NK-92 (cell line): ENCODE data around the gene CDK9.

Source experiments
- DNase-seq: peaks from one replicate; lab custom pipeline; 2025; ENCODE audit not compliant: unreplicated experiment; lab: John Stamatoyannopoulos, UW

The CDK9 gene

DNA sequence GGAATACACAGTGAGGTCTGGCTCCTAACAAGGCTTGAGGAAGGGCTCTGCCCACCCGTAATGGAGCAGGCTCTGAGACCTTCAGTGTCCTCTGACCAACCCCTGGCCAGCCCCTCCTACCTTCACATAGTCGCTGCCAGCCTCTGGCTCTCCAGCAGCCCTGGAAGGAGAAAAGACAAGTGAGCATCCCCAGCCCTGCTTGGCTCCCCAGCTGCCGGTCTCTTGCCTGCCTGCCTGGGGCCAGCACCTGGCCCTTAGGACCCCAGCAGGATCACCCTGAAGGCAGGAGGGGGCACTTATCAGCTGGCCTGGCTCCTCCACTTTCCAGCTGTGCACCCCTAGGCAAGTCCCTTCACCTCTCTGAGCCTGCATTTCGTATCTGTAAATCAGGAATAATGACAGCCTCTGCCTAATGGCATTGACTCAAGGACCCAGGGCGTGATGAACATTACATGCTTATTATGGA is 24.3 kb upstream of the CDK9 start:
- no peak for DNase-seq

DNA sequence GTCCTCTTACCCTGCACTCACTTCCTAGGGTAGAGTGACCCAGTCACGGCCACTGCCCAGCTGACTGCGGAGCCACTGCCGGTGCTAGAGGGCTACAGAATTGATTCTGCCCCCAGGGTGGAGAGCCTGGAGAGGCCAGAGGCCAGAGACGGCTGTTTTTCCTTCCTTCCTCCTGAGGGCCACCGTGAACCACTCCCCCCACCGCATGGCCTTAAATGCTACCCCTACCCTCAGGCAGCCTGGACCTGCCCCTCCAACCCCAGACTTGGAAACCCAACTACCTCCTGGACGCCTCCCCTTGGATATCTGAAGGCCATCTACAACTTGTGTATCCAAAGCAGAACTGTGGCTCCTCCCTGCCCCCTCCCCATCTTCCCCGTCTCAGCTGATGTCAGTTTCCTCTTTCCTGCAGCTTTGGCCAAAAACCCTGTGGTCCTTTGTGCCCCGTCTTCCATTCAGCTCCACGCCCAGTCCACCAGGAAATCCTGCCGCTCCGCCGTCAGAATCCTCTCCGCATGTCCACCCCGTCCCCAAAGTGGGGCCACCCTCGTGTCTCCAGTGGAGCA is 23.6 kb upstream of the CDK9 start:
- no peak for DNase-seq

DNA sequence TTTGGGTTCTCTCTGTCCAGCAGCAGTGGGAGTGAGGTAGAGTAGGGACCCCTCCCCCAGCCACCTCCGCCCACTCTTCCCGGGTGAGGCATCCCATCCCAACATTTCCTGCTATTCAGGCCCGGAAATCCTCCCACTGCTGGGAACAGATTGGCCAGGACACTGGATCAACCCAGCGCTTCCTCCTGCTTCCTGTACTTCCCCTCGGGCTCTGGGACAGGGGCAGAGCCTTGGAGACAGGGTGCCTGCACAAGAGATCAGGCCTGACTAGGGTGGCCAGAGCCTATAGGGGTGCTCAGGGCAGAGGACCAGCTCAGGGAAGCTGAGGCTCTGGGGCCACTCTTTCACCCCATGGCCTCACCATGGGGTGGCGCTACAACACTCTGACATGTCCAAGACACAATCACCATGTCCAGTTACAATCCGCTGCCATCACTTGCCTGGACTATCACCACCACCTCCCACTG is 21.9 kb upstream of the CDK9 start:
- no peak for DNase-seq

DNA sequence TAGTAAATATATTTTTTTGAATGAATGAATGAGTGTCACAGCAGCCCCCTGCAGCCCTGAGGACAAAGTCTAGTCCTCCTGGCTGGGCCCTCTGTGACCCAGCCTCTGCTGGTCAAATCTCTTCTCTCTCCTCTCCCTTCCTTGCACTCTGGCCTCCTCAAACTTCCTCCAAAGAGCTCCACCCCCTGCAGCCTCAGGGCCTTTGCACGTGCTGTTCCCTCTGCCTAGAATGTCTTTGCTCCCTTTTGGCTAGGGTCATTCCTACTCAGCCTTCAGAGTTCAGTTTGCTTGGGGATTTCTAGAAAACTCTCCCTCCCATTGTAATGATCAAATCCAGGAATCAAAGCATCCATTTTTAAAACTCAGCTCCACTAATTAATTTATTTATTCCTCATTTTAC is 20.4 kb upstream of the CDK9 start:
- no peak for DNase-seq

DNA sequence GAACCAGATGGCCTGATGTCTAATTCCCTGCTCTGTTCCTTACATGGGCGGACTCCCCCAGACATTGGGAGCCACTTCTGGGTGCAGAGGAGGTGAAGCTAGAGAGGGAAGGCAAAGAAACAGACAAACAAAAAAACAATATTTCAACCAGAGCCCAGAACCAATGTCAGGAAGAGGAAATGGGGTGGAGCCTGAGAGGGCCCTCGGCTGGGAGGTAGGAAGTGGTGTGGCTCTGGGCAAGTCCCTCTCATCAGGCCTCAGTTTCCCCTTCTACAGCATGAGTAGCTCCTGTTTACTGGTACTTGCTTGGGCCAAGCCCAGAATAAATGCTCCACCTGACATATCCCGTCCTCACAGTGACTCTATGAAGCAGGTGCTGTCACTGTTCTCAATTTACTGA is 18.4 kb upstream of the CDK9 start:
- DNase-seq: no peak

DNA sequence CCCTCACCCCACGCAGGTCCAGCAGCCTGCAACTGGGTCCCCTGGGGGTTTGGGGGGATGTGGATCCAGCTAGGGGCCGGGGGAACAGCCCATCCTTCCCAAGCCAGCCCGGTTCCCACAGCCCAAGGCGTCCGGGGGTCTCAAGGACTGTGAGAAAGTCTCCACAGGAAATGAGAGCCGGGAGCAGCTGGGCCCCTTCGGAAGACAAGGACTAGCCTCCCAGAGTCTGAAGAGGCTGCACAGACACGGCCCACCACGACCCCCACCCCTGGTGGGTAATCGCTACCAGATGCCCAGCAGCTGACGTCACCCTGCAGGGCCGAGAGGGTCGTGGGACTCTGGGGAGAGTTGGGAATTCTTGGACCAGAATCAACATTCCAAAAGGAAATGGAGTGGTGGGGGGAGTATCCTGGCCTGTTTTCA is 17.9 kb upstream of the CDK9 start:
- no peak for DNase-seq

DNA sequence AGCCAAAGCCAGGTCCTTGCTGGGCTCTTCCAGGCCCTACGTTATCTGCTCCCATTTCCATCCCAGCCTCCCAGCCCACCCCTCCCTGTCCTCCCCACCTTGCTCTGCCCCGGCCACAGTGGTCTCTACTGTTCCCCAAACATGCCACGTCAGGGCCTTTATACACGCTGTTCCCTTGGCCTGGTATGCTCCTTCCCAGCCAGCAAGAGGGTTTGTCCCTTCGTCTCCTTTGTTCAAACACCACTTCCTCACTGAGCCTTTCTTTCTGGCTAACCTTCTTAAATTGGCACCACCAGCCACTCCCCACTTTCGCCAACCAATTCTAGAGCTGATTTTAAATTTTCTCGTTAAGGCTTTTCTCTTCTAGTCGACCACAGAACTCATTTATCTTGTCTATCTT is 17.1 kb upstream of the CDK9 start:
- no peak for DNase-seq

DNA sequence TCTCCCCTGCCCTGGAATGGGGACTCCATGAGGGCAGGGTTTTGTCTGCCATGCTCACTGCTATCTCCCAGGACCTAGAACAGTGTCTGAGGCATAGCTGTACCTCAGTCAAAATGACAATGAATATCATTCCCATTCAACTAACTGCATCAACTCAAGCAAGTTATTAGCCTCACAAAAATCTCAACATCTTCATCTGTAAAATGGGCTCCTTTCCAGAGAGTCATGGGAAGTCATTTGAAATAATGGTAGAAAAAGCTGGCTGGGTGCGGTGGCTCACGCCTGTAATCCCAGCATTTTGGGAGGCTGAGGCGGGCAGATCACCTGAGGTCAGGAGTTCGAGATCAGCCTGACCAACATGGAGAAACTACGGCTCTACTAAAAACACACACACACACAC is 16.7 kb upstream of the CDK9 start:
- DNase-seq: no peak

DNA sequence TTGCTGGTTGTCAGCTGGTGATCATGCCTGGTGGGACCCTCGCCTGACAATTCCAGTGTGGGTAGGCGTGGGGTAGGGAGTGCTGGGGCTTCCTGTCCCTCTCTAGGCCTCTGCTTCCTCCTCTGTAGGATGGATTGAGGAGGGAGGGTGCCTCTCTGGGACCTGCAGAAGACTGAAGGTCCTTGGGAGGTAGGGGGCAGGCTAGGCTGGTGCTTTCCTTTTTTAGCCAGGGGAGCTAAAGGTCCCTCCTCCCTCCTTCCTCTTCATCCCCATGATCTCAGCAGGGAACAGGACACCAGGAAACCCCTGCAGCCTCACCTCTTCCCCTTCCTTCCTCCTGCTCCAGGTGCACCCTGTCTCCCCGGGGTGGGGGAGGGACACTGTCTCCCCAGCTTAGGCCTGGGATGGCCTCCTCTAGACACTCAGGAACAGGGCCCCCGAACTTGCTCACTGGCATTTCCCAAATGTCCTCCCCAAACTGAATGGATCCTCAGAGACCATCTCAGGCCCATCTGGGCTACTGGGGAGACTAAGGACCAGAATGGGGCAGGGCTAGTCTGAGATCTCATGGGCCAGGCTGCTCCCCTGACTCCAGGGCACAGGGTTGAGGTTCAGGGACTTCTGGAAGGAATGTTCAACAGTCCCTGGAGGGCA is 15.8 kb upstream of the CDK9 start:
- no peak for DNase-seq

DNA sequence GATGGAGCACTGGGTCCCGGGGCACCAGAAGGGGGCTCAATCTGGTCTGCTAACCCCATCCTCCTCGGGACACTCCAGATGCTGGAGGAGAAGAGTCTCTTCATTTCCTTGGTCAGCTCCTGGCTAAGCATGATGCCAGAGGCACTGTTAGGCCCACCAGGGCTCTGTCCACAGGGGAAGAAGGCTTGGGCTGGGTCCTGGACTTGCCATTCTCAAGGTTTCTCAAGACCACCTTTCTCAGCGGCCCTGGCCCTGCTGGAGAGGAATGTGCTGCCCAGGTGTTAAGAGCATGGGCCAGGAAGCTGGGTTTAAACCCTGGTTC is 15.3 kb upstream of the CDK9 start:
- DNase-seq: no peak

DNA sequence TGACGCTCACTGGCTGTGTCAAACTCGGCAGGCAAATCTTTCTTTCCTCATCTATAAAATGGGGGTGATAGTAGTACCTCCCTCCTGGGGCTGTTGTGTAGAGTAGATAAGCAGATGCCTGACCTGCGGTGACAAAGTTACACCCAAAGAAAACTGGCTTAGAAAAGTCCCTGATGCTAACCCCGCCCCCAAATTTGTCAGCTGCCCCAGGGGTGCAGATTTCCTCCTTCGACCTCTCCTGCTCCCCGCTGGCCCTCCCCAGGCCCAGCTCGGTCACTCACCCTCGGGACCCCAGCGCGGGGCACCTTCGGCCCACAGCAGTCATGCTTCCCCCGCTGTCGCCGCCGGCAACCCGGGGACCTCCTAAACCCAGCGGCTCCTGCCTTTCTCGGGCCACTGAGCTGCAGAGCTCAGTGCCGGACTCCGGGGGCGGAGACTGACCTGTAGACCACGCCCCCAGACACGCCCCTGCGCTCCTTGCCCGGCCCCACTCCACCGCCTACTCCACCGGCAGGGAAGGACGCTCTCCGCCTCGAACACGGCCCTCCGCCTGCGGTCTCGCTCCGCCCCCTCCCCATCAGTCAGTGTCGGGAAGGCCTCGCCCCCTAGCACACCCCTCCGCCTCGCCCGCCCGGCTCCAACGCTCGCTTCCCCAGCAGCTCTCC is 14.8 kb upstream of the CDK9 start:
- DNase-seq: no peak

DNA sequence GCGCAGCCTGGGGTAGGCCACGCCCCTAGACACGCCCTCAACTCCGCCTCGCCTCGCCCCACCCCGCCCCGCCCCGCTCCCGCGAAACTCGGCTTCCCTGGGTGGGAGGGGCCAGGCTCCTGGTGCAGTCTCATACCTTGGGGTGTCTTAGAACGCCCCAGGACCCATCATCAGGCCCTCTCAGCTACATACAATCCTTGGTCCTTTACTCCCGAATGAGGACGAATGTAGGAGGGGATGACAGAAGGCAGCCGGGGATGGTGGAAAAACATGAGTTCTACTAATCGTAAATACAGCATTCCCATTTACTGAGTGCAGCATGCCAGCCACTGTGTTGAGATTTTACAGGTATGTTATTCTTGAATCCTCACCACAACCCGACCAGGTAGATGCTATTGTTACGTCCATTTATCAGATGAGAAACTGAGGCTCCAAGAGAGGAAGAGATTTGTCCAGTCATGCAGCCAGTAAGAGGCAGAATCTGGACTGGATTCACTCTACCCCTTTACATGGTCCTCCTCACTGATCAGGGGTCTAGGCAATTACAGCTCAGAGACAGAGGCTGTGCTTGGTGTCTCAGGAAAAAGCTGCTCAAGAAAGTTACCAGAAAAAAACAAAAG is 14.2 kb upstream of the CDK9 start:
- DNase-seq: no peak

DNA sequence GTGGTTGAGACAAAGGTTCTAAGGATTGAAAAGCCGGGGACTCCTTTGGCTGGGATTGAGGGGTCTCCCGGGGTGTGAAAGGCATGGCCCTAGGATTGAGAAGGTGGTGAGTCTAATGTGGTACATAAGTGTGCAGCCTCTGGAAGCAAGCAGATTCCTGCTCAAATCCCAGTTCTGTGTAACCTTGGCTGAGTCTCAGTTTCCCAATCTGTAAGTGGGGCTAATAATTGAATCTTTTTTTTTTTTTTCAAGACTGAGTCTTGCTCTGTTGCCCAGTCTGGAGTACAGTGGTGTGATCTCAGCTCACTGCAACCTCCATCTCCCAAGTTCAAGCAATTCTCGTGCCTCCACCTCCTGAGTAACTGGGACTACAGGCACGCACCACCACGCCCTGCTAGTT is 13.2 kb upstream of the CDK9 start:
- DNase-seq: no peak

DNA sequence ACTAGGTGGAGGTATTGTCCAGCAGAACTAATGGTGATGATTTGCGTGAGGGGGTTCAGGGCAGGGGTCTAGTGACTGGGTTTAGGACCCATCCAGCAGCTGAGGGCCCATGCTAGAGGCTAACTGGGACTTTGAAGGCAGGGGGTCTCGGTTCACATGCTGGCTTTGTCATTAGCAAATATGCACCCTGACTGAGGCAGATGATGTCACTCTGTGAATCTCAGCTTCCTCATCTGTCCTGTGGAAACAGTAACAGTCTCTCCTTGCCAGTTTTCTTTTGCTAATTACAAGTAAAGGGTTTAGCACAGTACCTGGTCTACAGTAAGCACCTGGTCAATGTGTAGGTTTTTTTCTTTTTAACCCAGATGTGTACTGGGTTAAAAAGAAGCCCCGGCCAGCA is 12.6 kb upstream of the CDK9 start:
- no peak for DNase-seq

DNA sequence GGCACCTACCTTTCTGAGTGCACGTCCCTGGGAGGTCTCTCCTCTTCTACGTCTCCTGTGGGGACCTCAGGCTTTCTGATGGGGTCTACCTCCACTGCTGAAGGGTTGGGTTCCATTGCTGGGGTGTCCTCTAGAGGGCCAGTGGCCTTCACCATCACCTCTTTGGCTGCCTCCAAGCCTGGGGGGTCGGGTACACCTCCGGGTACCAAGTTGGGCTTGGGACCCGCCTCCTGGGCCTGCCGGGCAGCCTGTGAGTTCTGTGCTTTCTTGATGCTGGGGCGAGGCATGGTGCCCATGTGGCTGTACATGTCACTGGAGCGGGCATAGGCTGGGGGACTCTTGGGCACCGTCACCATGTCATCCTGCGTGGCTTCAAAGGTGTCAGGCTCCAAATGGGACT is 11.9 kb upstream of the CDK9 start:
- DNase-seq: no peak

DNA sequence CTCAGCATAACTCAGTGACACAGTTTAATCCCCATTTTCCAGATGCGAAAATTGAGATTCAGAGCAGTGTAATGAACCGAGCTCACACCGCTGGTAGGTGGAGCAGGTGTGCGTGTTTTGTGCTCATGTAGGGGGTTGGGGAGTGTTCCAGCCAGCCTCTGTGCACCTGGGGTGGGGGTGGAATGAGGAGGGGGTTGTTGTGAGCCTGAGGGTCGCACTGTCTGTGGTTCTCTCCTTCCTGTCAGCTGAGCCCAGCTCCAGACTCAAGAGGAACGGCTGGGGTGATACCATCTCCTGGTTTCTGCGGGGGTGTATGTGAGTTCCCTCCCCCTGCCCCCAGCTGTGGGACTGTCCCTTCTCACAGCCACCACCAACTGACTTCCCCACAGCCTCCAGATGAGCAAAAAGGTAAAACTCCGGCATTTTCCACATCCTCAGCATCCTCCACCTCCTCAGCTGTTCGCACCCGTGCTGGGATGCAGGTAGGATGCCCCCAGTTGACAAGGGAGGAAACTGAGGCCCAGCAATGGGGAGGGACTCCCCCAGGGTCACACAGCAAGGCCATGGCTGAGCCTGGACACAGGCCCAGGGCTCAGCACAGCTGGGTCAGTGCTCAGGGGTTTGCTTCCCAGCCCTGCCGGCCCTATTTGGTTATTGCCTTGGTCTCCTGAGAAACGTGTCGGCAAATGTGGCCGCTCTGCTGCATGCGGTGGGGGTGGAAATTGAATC is 9.5 kb upstream of the CDK9 start:
- no peak for DNase-seq

DNA sequence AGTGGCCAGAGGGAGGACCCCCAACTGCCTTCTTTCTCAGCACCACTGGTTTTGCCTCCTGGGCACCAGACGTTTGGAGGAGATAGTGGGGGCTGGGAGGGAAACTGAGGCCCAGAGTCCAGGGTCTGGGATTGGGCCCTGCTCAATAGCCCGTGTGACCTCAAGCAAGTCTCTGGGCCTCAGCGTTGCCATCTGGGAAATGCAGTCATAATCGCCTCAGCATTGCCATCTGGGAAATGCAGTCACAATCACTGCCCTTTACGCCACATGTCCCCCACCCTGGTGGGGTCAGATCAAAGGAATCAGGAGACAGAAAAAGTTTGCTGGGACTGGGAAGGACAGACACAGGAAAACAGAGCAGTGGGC is 8.9 kb upstream of the CDK9 start:
- no peak for DNase-seq

DNA sequence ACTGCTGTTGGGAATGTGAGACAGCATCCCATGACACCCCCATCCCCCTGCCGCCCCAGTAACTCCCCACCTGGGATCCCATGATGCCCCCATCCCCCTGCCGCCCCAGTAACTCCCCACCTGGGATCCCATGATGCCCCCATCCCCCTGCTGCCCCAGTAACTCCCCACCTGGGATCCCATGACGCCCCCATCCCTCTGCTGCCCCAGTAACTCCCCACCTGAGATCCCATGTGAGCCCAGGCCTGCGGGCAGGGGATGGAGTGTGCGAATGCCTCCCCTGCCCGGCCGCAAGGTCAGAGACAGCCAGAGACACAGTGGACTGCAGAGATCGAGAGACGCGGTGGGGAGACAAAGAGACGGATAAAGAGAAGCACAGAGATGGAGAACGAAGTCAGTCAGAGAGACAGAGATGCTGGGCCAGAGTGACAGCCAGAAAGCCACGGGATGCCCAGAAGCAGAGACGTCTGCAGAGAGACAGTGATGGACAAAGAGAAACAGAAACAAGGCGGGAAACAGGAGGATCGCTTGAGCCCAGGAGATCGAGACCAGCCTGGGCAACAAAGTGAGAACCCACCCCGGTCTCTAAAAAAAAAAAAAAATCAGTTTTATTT is 8.4 kb upstream of the CDK9 start:
- no peak for DNase-seq

DNA sequence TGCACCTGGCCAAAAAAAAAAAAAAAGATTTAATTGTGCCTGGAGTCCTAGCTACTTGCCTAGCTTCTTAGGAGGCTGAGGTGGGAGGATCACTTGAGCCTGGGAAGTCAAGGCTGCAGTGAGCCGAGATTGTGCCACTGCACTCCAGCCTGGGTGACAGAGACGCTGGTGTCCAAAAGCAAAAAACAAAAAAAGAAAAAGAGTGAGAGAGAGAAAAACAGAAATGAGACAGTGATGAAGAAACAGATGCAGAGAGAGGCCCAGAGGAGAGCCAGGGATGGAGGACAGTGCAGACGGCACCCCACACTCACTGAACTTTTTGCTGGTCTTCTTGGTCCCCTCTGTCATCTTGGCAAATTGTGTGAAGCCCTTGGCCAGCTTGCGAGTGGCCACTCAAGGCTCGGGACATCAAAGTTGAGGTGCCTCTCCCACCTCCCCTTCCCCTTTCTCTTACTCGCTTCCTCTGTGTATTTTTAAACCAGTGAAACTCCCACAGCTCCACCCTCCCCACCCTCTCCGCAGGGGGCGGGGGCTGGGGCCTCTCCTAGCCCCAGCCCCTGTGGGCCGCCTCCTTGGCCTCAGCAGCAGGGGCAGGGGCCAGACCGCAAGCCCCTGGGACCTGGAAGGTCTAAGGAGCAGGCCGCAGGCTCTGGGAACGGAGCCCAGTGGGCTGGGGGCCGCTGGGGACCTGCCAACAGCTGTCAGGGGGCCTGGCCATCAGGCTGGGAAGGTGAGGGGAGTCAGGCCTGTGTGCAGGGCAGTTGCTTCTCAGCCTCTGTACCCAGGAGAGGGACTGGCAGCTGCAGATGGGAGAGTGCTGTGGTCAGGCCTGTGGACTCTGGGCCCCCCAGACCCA is 7.3 kb upstream of the CDK9 start, which contains the start of gene SH2D3C:
SH2D3C (minus strand) TSS at position 387 of the 856 bp plus-strand sequence; CDS start at position 348, 39 bp downstream.
- DNase-seq: no peak
